ENCODE data around the gene SETD3. TPM values are rescaled to one million over a fixed set of nuclear protein-coding genes. Genes with fewer than 3 reads are reported as not detected.

Gene SETD3
- polyA plus RNA-seq, 1 donor from 2014 or later = 49.6 TPM

- Histone ChIP-seq H3K4me2 (ENCODE audit: low read length) (no peak overlapping the region), H2AFZ (ENCODE audit: low read depth, low read length) (no peak overlapping the region), H4K20me1 (ENCODE audit: insufficient read depth) (no peaks in the 10 kb centered on the region), H3K9ac (ENCODE audit: low read length) (no peak overlapping the region), H3F3A (ENCODE audit: insufficient read depth, low read length, poor library complexity, severe bottlenecking) (no peaks in the 10 kb centered on the region), H3K4me3 (ENCODE audit: low read length) (no peak overlapping the region), H3K79me2 (replicated peaks; ENCODE audit: insufficient read depth, low read length) (no peaks in the 10 kb centered on the region), H3K36me3 (ENCODE audit: insufficient read depth, low read length) (no peaks in the 10 kb centered on the region), H3K9me3 (ENCODE audit: low read length) (no peaks in the 10 kb centered on the region), H3K9me2 (ENCODE audit: insufficient read depth, low read length) (no peaks in the 10 kb centered on the region), H3K27ac (ENCODE audit: low read length) (no peak overlapping the region), H3K27me3 (ENCODE audit: insufficient read depth, low read depth, low read length) (no peaks in the 10 kb centered on the region)
- TF ChIP-seq RAD21 (conservative IDR thresholded peaks at IDR 0.05) = no peak
- no peak for TF ChIP-seq POLR2AphosphoS5 (IDR thresholded peaks at IDR 0.05)
- TF ChIP-seq, protein P1, sequence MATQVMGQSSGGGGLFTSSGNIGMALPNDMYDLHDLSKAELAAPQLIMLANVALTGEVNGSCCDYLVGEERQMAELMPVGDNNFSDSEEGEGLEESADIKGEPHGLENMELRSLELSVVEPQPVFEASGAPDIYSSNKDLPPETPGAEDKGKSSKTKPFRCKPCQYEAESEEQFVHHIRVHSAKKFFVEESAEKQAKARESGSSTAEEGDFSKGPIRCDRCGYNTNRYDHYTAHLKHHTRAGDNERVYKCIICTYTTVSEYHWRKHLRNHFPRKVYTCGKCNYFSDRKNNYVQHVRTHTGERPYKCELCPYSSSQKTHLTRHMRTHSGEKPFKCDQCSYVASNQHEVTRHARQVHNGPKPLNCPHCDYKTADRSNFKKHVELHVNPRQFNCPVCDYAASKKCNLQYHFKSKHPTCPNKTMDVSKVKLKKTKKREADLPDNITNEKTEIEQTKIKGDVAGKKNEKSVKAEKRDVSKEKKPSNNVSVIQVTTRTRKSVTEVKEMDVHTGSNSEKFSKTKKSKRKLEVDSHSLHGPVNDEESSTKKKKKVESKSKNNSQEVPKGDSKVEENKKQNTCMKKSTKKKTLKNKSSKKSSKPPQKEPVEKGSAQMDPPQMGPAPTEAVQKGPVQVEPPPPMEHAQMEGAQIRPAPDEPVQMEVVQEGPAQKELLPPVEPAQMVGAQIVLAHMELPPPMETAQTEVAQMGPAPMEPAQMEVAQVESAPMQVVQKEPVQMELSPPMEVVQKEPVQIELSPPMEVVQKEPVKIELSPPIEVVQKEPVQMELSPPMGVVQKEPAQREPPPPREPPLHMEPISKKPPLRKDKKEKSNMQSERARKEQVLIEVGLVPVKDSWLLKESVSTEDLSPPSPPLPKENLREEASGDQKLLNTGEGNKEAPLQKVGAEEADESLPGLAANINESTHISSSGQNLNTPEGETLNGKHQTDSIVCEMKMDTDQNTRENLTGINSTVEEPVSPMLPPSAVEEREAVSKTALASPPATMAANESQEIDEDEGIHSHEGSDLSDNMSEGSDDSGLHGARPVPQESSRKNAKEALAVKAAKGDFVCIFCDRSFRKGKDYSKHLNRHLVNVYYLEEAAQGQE (IDR thresholded peaks at IDR 0.05; ENCODE audit: borderline replicate concordance) = no peak
- TF ChIP-seq SMC3 (conservative IDR thresholded peaks at IDR 0.05; ENCODE audit: poor library complexity) = no peak
- TF ChIP-seq, protein P2, sequence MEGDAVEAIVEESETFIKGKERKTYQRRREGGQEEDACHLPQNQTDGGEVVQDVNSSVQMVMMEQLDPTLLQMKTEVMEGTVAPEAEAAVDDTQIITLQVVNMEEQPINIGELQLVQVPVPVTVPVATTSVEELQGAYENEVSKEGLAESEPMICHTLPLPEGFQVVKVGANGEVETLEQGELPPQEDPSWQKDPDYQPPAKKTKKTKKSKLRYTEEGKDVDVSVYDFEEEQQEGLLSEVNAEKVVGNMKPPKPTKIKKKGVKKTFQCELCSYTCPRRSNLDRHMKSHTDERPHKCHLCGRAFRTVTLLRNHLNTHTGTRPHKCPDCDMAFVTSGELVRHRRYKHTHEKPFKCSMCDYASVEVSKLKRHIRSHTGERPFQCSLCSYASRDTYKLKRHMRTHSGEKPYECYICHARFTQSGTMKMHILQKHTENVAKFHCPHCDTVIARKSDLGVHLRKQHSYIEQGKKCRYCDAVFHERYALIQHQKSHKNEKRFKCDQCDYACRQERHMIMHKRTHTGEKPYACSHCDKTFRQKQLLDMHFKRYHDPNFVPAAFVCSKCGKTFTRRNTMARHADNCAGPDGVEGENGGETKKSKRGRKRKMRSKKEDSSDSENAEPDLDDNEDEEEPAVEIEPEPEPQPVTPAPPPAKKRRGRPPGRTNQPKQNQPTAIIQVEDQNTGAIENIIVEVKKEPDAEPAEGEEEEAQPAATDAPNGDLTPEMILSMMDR (IDR thresholded peaks at IDR 0.05; ENCODE audit: poor library complexity, severe bottlenecking) = no peak
- TF ChIP-seq EP300 (conservative IDR thresholded peaks at IDR 0.05; ENCODE audit: poor library complexity, severe bottlenecking) = no peak
- TF ChIP-seq MXI1 (conservative IDR thresholded peaks at IDR 0.05; ENCODE audit: poor library complexity, severe bottlenecking) = no peak
- TF ChIP-seq TAF1 (IDR thresholded peaks at IDR 0.05; ENCODE audit: low read depth) = no peak
- no peak for TF ChIP-seq EZH2 (IDR thresholded peaks at IDR 0.05; ENCODE audit: borderline replicate concordance, insufficient read depth, low read length, poor library complexity, severe bottlenecking)
These were observed 123.3 kb downstream of the SETD3 start for GRCh38 chr14:99357151-99357915.

GRCh38 chr14:99356031-99356608 is 124.5 kb downstream of the SETD3 start:
- Histone ChIP-seq H3K79me2 (replicated peaks; ENCODE audit: insufficient read depth, low read length) (no peaks in the 10 kb centered on the region), H3K9ac (ENCODE audit: low read length) (no peak overlapping the region), H3K9me2 (ENCODE audit: insufficient read depth, low read length) (no peaks in the 10 kb centered on the region), H2AFZ (ENCODE audit: low read depth, low read length) (no peak overlapping the region), H3K9me3 (ENCODE audit: low read length) (no peaks in the 10 kb centered on the region), H3F3A (ENCODE audit: insufficient read depth, low read length, poor library complexity, severe bottlenecking) (no peaks in the 10 kb centered on the region), H4K20me1 (ENCODE audit: insufficient read depth) (no peaks in the 10 kb centered on the region), H3K27me3 (ENCODE audit: insufficient read depth, low read depth, low read length) (no peaks in the 10 kb centered on the region), H3K36me3 (ENCODE audit: insufficient read depth, low read length) (no peaks in the 10 kb centered on the region), H3K4me3 (ENCODE audit: low read length) (no peak overlapping the region), H3K27ac (ENCODE audit: low read length) (no peak overlapping the region), H3K4me2 (ENCODE audit: low read length) (no peak overlapping the region)
- TF ChIP-seq POLR2AphosphoS5 (IDR thresholded peaks at IDR 0.05) (no peak), RAD21 (conservative IDR thresholded peaks at IDR 0.05) (no peak), EP300 (conservative IDR thresholded peaks at IDR 0.05; ENCODE audit: poor library complexity, severe bottlenecking) (no peak), MXI1 (conservative IDR thresholded peaks at IDR 0.05; ENCODE audit: poor library complexity, severe bottlenecking) (no peak), SMC3 (conservative IDR thresholded peaks at IDR 0.05; ENCODE audit: poor library complexity) (no peak), TAF1 (IDR thresholded peaks at IDR 0.05; ENCODE audit: low read depth) (no peak), EZH2 (IDR thresholded peaks at IDR 0.05; ENCODE audit: borderline replicate concordance, insufficient read depth, low read length, poor library complexity, severe bottlenecking) (no peak)
- TF ChIP-seq, protein P1 (IDR thresholded peaks at IDR 0.05; ENCODE audit: borderline replicate concordance) = no peak
- TF ChIP-seq, protein P2 (IDR thresholded peaks at IDR 0.05; ENCODE audit: poor library complexity, severe bottlenecking) = no peak
